Transverse colon (tissue), 4 donors: ENCODE data around the gene EPOP. TPM values are rescaled to one million over a fixed set of nuclear protein-coding genes. Genes with fewer than 3 reads are reported as not detected.

Source experiments
- DNase-seq: peaks from one replicate; pipeline ENCODE4 v3.0.0-alpha.2; 2019
- H3K27ac ChIP-seq, 4 donors: fragments of 200-600 bp; sonication (generic); 2 replicates each; pipeline ENCODE4 v1.5.1; 2016 to 2018; ENCODE audit warnings: inconsistent platforms in 4 of 4
- H3K27me3 ChIP-seq: fragments of 200-600 bp; sonication (generic); 2 replicates; pipeline ENCODE4 v1.5.1; 2017; ENCODE audit warnings: inconsistent platforms
- H3K36me3 ChIP-seq, 4 donors: fragments of 200-600 bp; sonication (generic); 2 replicates each; pipeline ENCODE4 v1.5.1; 2017 to 2019; ENCODE audit warnings: inconsistent platforms in 4 of 4
- H3K4me1 ChIP-seq, 4 donors: fragments of 200-600 bp; sonication (generic); 2 replicates each; pipeline ENCODE4 v1.5.1; 2017 to 2020; ENCODE audit warnings: inconsistent platforms in 4 of 4
- H3K4me3 ChIP-seq, 4 donors: fragments of 200-600 bp; sonication (generic); 1 replicate in 1 of 4; 2 replicates in 3 of 4; pipeline versions ENCODE4 v1.5.1 to v1.6.1; 2017 to 2019; ENCODE audit warnings: inconsistent platforms in 4 of 4
- H3K9me3 ChIP-seq, 2 donors: fragments of 200-600 bp; sonication (generic); 2 replicates each; pipeline ENCODE4 v1.5.1; 2017 to 2019; ENCODE audit warnings: inconsistent platforms in 2 of 2
- CTCF ChIP-seq, 5 experiments: fragments of 200-600 bp in 3 of 5; fragments of 450-650 bp in 2 of 5; sonication (generic) in 3 of 5; IDR thresholded peaks; 1 replicate in 2 of 5; 2 replicates in 3 of 5; pipeline ENCODE4 v1.5.1; 2016 to 2017; ENCODE audit warnings: antibody characterized with exemption in 5 of 5, inconsistent platforms in 3 of 5, mild to moderate bottlenecking in 2 of 5, moderate library complexity in 1 of 5
- EP300 ChIP-seq: sonication (generic); formaldehyde crosslinking; IDR thresholded peaks from one replicate; pipeline ENCODE4 v1.6.1; 2017; ENCODE audit warnings: antibody characterized with exemption, low read depth
- POLR2A ChIP-seq: fragments of 450-650 bp; IDR thresholded peaks from one replicate; pipeline ENCODE4 v1.6.1; 2016; ENCODE audit warnings: antibody characterized with exemption, mild to moderate bottlenecking, moderate library complexity
- POLR2AphosphoS5 ChIP-seq, 3 donors: sonication (generic); formaldehyde crosslinking; IDR thresholded peaks; one replicate each; pipeline ENCODE4 v1.6.1; 2016; ENCODE audit warnings: antibody characterized with exemption in 3 of 3
- WGBS, 2 donors: methylation state at CpG; one replicate each; pipeline ENCODE4 v1.1.5; 2018; ENCODE audit warnings: low coverage in 1 of 2; 5-methylcytosine and 5-hydroxymethylcytosine counted together
- in situ Hi-C, 4 donors: fragments of 200-750 bp; cut with MboI; loops; one replicate each; pipeline versions ENCODE4 v1.15.0 to v1.15.1; 2017; ENCODE audit warnings: low sequenced_read_pairs in 3 of 4, low pct_ligation_motif_present in 1 of 4, low pct_unique_long_range_greater_than_20kb in 1 of 4
- intact Hi-C: fragments of 100-400 bp; cut with DNase I; formaldehyde crosslinking; loops from one replicate; pipeline ENCODE4 v1.15.1; 2023; ENCODE audit warnings: low total_unique reads
- total RNA-seq, 4 donors: library from RNA; depleted of rRNA; stranded (reverse); fragments of >200 nt; gene quantifications; one replicate each; pipeline ENCODE4 v1.1.0, GENCODE V29; 2016

Gene EPOP
- total RNA-seq, 4 donors from 2014 or later, result 0.14 to 3.8 (median 0.61) TPM

- Histone ChIP-seq H3K27me3 (peaks cover 16% of the 10 kb centered on the region), H3K36me3 (no peaks in the 10 kb centered on the region), H3K9me3 (no peaks in the 10 kb centered on the region), H3K27ac (no peak overlapping the region), H3K4me1 (peaks cover 0 to 3% (median 0%) of the 10 kb centered on the region in 4 donors), H3K4me3 (no peak overlapping the region)
- TF ChIP-seq CTCF (IDR thresholded peaks at IDR 0.05), result no peak
- TF ChIP-seq POLR2AphosphoS5 (IDR thresholded peaks at IDR 0.05), result no peak
- TF ChIP-seq EP300, result no peak
- no peak for TF ChIP-seq POLR2A
- no peak for DNase-seq
- WGBS, 2 donors, result 63 to 87% methylated on average over 3 to 16 of the region's 16 CpGs
- in situ Hi-C loops, result loop anchor here (10.0 to 25.0 kb wide), 4 partner anchors 98 to 173 kb away; no protein-coding TSS in a partner anchor
- intact Hi-C loops, result loop anchor here (5.0 to 10.0 kb wide), 2 partner anchors 56 to 1543 kb away; partner anchors contain the start of gene SRCIN1
Measured at GRCh38 chr17:38660097-38661025, 14.4 kb downstream of the EPOP start.

- H3K4me3 ChIP-seq, result no peak overlapping the region
- H3K36me3 ChIP-seq, result no peaks in the 10 kb centered on the region
- H3K9me3 ChIP-seq, result no peaks in the 10 kb centered on the region
- no peak for DNase-seq
- in situ Hi-C loops, result loop anchor here in 2 of 4 donors (10.0 to 25.0 kb wide), 3 partner anchors 95 to 172 kb away; no protein-coding TSS in a partner anchor
- intact Hi-C loops, result no loop called here
- no peak overlapping the region for H3K27ac ChIP-seq
- TF ChIP-seq CTCF (IDR thresholded peaks at IDR 0.05) (no peak), EP300 (no peak), POLR2A (no peak), POLR2AphosphoS5 (IDR thresholded peaks at IDR 0.05) (no peak)
- H3K27me3 ChIP-seq, result peaks cover 24% of the 10 kb centered on the region
- peaks cover 0 to 3% (median 0%) of the 10 kb centered on the region in 4 donors for H3K4me1 ChIP-seq
- WGBS, 2 donors, result 87% methylated on average over 5 of the region's 7 CpGs; no CpG with 5 or more reads in 1 of the 2 donors
Measured at GRCh38 chr17:38659415-38659814, 15.3 kb downstream of the EPOP start.

GRCh38 chr17:38658741-38659345 lies 15.9 kb downstream of the EPOP start:
- peaks cover 30% of the 10 kb centered on the region for H3K27me3 ChIP-seq
- intact Hi-C loops, result no loop called here
- in situ Hi-C loops, result loop anchor here in 2 of 4 donors (10.0 to 25.0 kb wide), 3 partner anchors 94 to 172 kb away; no protein-coding TSS in a partner anchor

More at GRCh38 chr17:38658741-38659345, 15.9 kb downstream of the EPOP start:
- H3K9me3 ChIP-seq, result no peaks in the 10 kb centered on the region
- no peak overlapping the region for H3K4me3 ChIP-seq
- TF ChIP-seq POLR2AphosphoS5 (IDR thresholded peaks at IDR 0.05), result no peak
- no peak for TF ChIP-seq EP300
- TF ChIP-seq POLR2A, result no peak
- TF ChIP-seq CTCF (IDR thresholded peaks at IDR 0.05), result no peak
- 58% methylated on average over 13 of the region's 13 CpGs; no CpG with 5 or more reads in 1 of the 2 donors for WGBS, 2 donors
- no peak for DNase-seq
- no peaks in the 10 kb centered on the region for H3K36me3 ChIP-seq
- no peak overlapping the region for H3K27ac ChIP-seq
- peaks cover 0 to 3% (median 0%) of the 10 kb centered on the region in 4 donors for H3K4me1 ChIP-seq
